Measurements from ENCODE around the gene MRPL50.

The MRPL50 gene

GRCh38 chr9:101417389-101417788 lies 19.0 kb upstream of the MRPL50 start:
- Histone ChIP-seq H3K27ac (ENCODE audit: low read length) (no peak overlapping the region), H3K27me3 (ENCODE audit: low read depth, low read length) (no peaks in the 10 kb centered on the region), H3K4me1 (ENCODE audit: control insufficient read depth in 1 of 2, insufficient read depth in 2 of 2, low read length in 2 of 2) (no peaks in the 10 kb centered on the region), H3K9me3 (ENCODE audit: control insufficient read depth in 1 of 2, low read length in 2 of 2) (peaks cover 16 to 60% of the 10 kb centered on the region in 2 donors), H3K4me3 (ENCODE audit: low read depth in 1 of 2, low read length in 2 of 2) (no peak overlapping the region), H3K36me3 (ENCODE audit: control insufficient read depth in 1 of 2, insufficient read depth in 2 of 2, low read length in 2 of 2) (peaks cover 0 to 46% of the 10 kb centered on the region in 2 donors)

- Histone ChIP-seq H3K27me3 (ENCODE audit: low read depth, low read length) (no peaks in the 10 kb centered on the region), H3K9me3 (ENCODE audit: control insufficient read depth in 1 of 2, low read length in 2 of 2) (peaks cover 24 to 66% of the 10 kb centered on the region in 2 donors), H3K36me3 (ENCODE audit: control insufficient read depth in 1 of 2, insufficient read depth in 2 of 2, low read length in 2 of 2) (peaks cover 0 to 34% of the 10 kb centered on the region in 2 donors), H3K4me3 (ENCODE audit: low read depth in 1 of 2, low read length in 2 of 2) (no peak overlapping the region), H3K27ac (ENCODE audit: low read length) (no peak overlapping the region), H3K4me1 (ENCODE audit: control insufficient read depth in 1 of 2, insufficient read depth in 2 of 2, low read length in 2 of 2) (no peaks in the 10 kb centered on the region)
Measured at GRCh38 chr9:101415578-101415977, 17.2 kb upstream of the MRPL50 start.

GRCh38 chr9:101414839-101415238 lies 16.4 kb upstream of the MRPL50 start:
- Histone ChIP-seq H3K4me1 (ENCODE audit: control insufficient read depth in 1 of 2, insufficient read depth in 2 of 2, low read length in 2 of 2) (no peaks in the 10 kb centered on the region), H3K27me3 (ENCODE audit: low read depth, low read length) (no peaks in the 10 kb centered on the region), H3K9me3 (ENCODE audit: control insufficient read depth in 1 of 2, low read length in 2 of 2) (peaks cover 32 to 71% of the 10 kb centered on the region in 2 donors), H3K4me3 (ENCODE audit: low read depth in 1 of 2, low read length in 2 of 2) (no peak overlapping the region), H3K36me3 (ENCODE audit: control insufficient read depth in 1 of 2, insufficient read depth in 2 of 2, low read length in 2 of 2) (peaks cover 0 to 39% of the 10 kb centered on the region in 2 donors), H3K27ac (ENCODE audit: low read length) (no peak overlapping the region)

GRCh38 chr9:101409079-101409477 lies 10.7 kb upstream of the MRPL50 start:
- peaks cover 78 to 81% of the 10 kb centered on the region in 2 donors for H3K9me3 ChIP-seq (ENCODE audit: control insufficient read depth in 1 of 2, low read length in 2 of 2)
- peaks cover 44 to 75% of the 10 kb centered on the region in 2 donors for H3K36me3 ChIP-seq (ENCODE audit: control insufficient read depth in 1 of 2, insufficient read depth in 2 of 2, low read length in 2 of 2)
- H3K4me3 ChIP-seq (ENCODE audit: low read depth in 1 of 2, low read length in 2 of 2) = peak overlapping the region; percentile 35 to 49

GRCh38 chr9:101408374-101409078 lies 10.1 kb upstream of the MRPL50 start:
- H3K4me1 ChIP-seq (ENCODE audit: control insufficient read depth in 1 of 2, insufficient read depth in 2 of 2, low read length in 2 of 2) = no peaks in the 10 kb centered on the region
- H3K9me3 ChIP-seq (ENCODE audit: control insufficient read depth in 1 of 2, low read length in 2 of 2) = peaks cover 82 to 83% of the 10 kb centered on the region in 2 donors
- no peak overlapping the region for H3K27ac ChIP-seq (ENCODE audit: low read length)
- no peaks in the 10 kb centered on the region for H3K27me3 ChIP-seq (ENCODE audit: low read depth, low read length)
- peaks cover 50 to 78% of the 10 kb centered on the region in 2 donors for H3K36me3 ChIP-seq (ENCODE audit: control insufficient read depth in 1 of 2, insufficient read depth in 2 of 2, low read length in 2 of 2)
- peak overlapping the region; percentile 22 to 49 for H3K4me3 ChIP-seq (ENCODE audit: low read depth in 1 of 2, low read length in 2 of 2)

More at GRCh38 chr9:101409079-101409477, 10.7 kb upstream of the MRPL50 start:
- H3K4me1 ChIP-seq (ENCODE audit: control insufficient read depth in 1 of 2, insufficient read depth in 2 of 2, low read length in 2 of 2) = no peaks in the 10 kb centered on the region
- H3K27ac ChIP-seq (ENCODE audit: low read length) = no peak overlapping the region
- H3K27me3 ChIP-seq (ENCODE audit: low read depth, low read length) = no peaks in the 10 kb centered on the region

GRCh38 chr9:101403516-101404285 lies 5.3 kb upstream of the MRPL50 start:
- Histone ChIP-seq H3K36me3 (ENCODE audit: control insufficient read depth in 1 of 2, insufficient read depth in 2 of 2, low read length in 2 of 2) (peaks cover 73 to 88% of the 10 kb centered on the region in 2 donors), H3K9me3 (ENCODE audit: control insufficient read depth in 1 of 2, low read length in 2 of 2) (peaks cover 50 to 53% of the 10 kb centered on the region in 2 donors)

GRCh38 chr9:101400120-101400519 lies 1.7 kb upstream of the MRPL50 start:
- Histone ChIP-seq H3K27me3 (ENCODE audit: low read depth, low read length) (no peaks in the 10 kb centered on the region), H3K4me3 (ENCODE audit: low read depth in 1 of 2, low read length in 2 of 2) (peak overlapping the region; percentile 80 to 93), H3K4me1 (ENCODE audit: control insufficient read depth in 1 of 2, insufficient read depth in 2 of 2, low read length in 2 of 2) (peaks cover 10 to 26% of the 10 kb centered on the region in 2 donors), H3K36me3 (ENCODE audit: control insufficient read depth in 1 of 2, insufficient read depth in 2 of 2, low read length in 2 of 2) (peaks cover 51 to 52% of the 10 kb centered on the region in 2 donors), H3K27ac (ENCODE audit: low read length) (no peak overlapping the region), H3K9me3 (ENCODE audit: control insufficient read depth in 1 of 2, low read length in 2 of 2) (peaks cover 14 to 22% of the 10 kb centered on the region in 2 donors)

More at GRCh38 chr9:101403516-101404285, 5.3 kb upstream of the MRPL50 start:
- Histone ChIP-seq H3K27me3 (ENCODE audit: low read depth, low read length) (no peaks in the 10 kb centered on the region), H3K27ac (ENCODE audit: low read length) (no peak overlapping the region), H3K4me3 (ENCODE audit: low read depth in 1 of 2, low read length in 2 of 2) (peak overlapping the region; percentile 1 to 31), H3K4me1 (ENCODE audit: control insufficient read depth in 1 of 2, insufficient read depth in 2 of 2, low read length in 2 of 2) (peaks cover 7 to 17% of the 10 kb centered on the region in 2 donors)

GRCh38 chr9:101399643-101399970 lies 1.2 kb upstream of the MRPL50 start:
- Histone ChIP-seq H3K9me3 (ENCODE audit: control insufficient read depth in 1 of 2, low read length in 2 of 2) (peaks cover 9 to 17% of the 10 kb centered on the region in 2 donors), H3K27ac (ENCODE audit: low read length) (peak overlapping the region; percentile 96), H3K36me3 (ENCODE audit: control insufficient read depth in 1 of 2, insufficient read depth in 2 of 2, low read length in 2 of 2) (peaks cover 46 to 47% of the 10 kb centered on the region in 2 donors), H3K4me3 (ENCODE audit: low read depth in 1 of 2, low read length in 2 of 2) (peak overlapping the region; percentile 80 to 93), H3K4me1 (ENCODE audit: control insufficient read depth in 1 of 2, insufficient read depth in 2 of 2, low read length in 2 of 2) (peaks cover 10 to 26% of the 10 kb centered on the region in 2 donors), H3K27me3 (ENCODE audit: low read depth, low read length) (no peaks in the 10 kb centered on the region)

GRCh38 chr9:101398930-101399642 lies 668 bp upstream of the MRPL50 start:
- Histone ChIP-seq H3K36me3 (ENCODE audit: control insufficient read depth in 1 of 2, insufficient read depth in 2 of 2, low read length in 2 of 2) (peaks cover 42 to 43% of the 10 kb centered on the region in 2 donors), H3K4me3 (ENCODE audit: low read depth in 1 of 2, low read length in 2 of 2) (peak overlapping the region; percentile 80 to 93), H3K27ac (ENCODE audit: low read length) (peak overlapping the region; percentile 96), H3K4me1 (ENCODE audit: control insufficient read depth in 1 of 2, insufficient read depth in 2 of 2, low read length in 2 of 2) (peaks cover 10 to 26% of the 10 kb centered on the region in 2 donors), H3K27me3 (ENCODE audit: low read depth, low read length) (no peaks in the 10 kb centered on the region), H3K9me3 (ENCODE audit: control insufficient read depth in 1 of 2, low read length in 2 of 2) (peaks cover 7 to 12% of the 10 kb centered on the region in 2 donors)

- Histone ChIP-seq H3K27ac (ENCODE audit: low read length) (peak overlapping the region; percentile 92), H3K4me1 (ENCODE audit: control insufficient read depth in 1 of 2, insufficient read depth in 2 of 2, low read length in 2 of 2) (peaks cover 10 to 26% of the 10 kb centered on the region in 2 donors), H3K36me3 (ENCODE audit: control insufficient read depth in 1 of 2, insufficient read depth in 2 of 2, low read length in 2 of 2) (peaks cover 28 to 34% of the 10 kb centered on the region in 2 donors), H3K27me3 (ENCODE audit: low read depth, low read length) (no peaks in the 10 kb centered on the region), H3K9me3 (ENCODE audit: control insufficient read depth in 1 of 2, low read length in 2 of 2) (no peaks in the 10 kb centered on the region), H3K4me3 (ENCODE audit: low read depth in 1 of 2, low read length in 2 of 2) (peak overlapping the region; percentile 80 to 83)
Measured at GRCh38 chr9:101397746-101398067, 711 bp downstream of the MRPL50 start.

- H3K9me3 ChIP-seq (ENCODE audit: control insufficient read depth in 1 of 2, low read length in 2 of 2) = no peaks in the 10 kb centered on the region
- no peak overlapping the region for H3K27ac ChIP-seq (ENCODE audit: low read length)
- no peak overlapping the region for H3K4me3 ChIP-seq (ENCODE audit: low read depth in 1 of 2, low read length in 2 of 2)
- H3K36me3 ChIP-seq (ENCODE audit: control insufficient read depth in 1 of 2, insufficient read depth in 2 of 2, low read length in 2 of 2) = peaks cover 12 to 15% of the 10 kb centered on the region in 2 donors
- no peaks in the 10 kb centered on the region for H3K27me3 ChIP-seq (ENCODE audit: low read depth, low read length)
- peaks cover 5 to 12% of the 10 kb centered on the region in 2 donors for H3K4me1 ChIP-seq (ENCODE audit: control insufficient read depth in 1 of 2, insufficient read depth in 2 of 2, low read length in 2 of 2)
Measured at GRCh38 chr9:101394687-101395086, 3.7 kb downstream of the MRPL50 start.

All from muscle layer of duodenum (tissue), 2 donors.